ENCODE data around the gene FSTL5.

GRCh38 chr4:161900110-161900509, 263.7 kb downstream of the FSTL5 start:
- no peak for TF ChIP-seq CTCF (conservative IDR thresholded peaks at IDR 0.05; ENCODE audit: low read depth in 2 of 2)
- TF ChIP-seq EZH2 (IDR thresholded peaks at IDR 0.05; ENCODE audit: low read depth, unreplicated experiment), result no peak
- TF ChIP-seq POLR2AphosphoS5 (IDR thresholded peaks at IDR 0.05; ENCODE audit: low read depth), result no peak
- no peak for TF ChIP-seq EZH2phosphoT487 (IDR thresholded peaks at IDR 0.05; ENCODE audit: unreplicated experiment)
- TF ChIP-seq ZNF462 (CRISPR knock-in tag; IDR thresholded peaks at IDR 0.05), result no peak
